T follicular helper cell (primary cell): ENCODE measurements around the gene VPS13C.
"Not testable (repeated sequence)": the region's sequence is repeated elsewhere in the genome, so short reads cannot be mapped to it uniquely, and the experiment has no call there.

Experiments used
- DNase-seq: peaks from one replicate; pipeline ENCODE4 v3.0.0-alpha.2; 2020; ENCODE audit warnings: low read depth

The VPS13C gene

DNA sequence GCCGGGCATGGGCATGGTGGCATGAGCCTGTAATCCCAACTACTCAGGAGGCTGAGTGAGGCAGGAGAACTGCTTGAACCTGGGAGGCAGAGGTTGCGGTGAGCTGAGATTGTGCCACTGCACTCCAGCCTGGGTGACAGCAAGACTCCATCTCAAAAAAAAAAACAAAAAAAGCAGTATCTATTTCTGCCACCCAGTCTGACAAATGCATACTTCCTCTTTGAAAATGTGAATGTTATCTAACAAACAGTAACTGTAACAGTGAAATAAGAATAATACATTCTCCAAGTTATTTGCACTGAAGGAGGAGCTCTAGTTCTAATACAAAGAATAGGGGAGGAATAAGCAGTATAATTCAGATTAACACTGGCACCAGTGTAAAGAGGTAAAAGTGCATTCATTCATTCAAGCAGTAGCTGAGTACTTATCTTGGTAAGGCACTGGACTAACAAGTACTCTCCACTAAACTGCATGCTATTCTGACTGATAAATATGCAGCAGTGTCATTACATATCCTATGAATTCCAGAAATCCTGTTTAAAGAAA lies 12.9 kb downstream of the VPS13C start:
- DNase-seq, result no peak

DNA sequence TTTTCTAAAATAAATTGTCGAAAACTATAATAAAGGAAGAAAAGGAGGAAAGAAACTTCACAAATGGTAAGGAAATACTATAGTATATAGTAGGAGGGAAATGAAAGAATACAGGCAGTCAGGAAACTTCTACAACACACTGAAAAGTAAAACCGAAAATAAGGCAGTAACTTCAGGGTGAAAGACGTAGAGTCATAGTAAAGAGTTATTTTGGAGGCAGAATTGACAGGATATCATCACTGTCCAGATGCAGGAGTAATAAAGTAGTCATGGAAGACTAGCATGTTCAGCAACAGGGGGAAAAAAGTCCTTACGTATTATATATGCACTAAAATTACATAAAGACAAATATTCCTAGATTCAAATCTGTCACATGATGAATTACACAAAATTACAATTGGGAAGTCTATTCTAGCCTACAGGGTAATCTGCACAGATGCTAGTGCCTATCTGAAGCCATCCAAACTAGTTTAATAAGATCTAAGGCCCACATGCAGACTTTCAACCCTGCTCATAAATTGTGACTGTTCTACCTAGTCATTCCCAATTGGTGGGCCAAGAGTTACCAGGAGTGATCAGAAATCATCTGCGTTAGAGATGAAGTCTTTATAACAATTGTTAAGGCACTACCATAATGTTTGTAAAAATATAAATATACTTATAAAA lies 14.0 kb downstream of the VPS13C start:
- DNase-seq, result no peak

DNA sequence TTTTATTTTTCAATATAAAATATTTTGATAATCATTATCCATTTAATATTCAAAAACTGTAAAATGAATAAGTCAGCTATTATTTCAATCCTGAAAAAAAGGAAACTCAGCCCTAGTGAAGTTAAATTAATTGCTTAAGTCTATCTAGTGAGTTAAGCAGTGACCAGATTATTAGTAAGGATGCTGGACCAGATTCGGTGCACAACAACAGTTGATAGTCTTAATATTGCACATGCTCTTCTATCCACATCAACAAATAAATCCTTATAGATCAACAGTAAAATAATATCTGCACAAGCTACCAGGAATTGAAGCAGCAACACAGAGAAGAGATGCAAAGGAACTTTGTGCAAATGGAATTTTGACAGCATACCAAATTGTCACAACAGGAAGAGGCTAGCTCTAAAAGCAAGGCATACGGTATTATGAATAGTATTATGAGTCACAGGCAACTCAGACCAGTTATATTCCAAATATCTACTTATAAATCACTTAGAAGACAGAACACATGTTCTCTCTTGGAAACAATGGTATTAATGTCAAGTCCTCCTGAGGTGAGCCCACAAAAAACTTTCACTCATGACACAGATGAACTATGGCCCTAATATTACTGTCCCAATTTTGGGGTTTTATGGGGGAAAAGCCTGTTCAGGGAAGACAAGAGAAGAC lies 24.9 kb downstream of the VPS13C start:
- no peak for DNase-seq

DNA sequence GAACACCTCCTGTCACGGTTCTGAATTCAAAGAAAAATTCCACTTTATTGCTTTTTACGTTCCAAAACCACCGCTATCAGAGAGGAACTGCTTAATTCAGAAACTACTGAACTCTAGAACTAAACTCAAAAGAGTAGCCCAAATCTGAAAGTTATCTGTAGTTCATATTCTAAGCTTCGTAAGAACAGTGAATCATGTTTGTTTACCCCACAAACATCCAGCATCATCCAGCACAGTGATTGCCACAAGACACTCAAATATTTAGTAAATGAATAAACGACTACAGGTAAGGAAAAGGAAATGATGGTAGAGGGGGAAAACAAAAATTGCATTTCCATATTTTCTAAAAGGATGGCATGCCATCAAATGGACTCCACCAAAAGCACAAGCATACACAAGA lies 32.3 kb downstream of the VPS13C start:
- no peak for DNase-seq

DNA sequence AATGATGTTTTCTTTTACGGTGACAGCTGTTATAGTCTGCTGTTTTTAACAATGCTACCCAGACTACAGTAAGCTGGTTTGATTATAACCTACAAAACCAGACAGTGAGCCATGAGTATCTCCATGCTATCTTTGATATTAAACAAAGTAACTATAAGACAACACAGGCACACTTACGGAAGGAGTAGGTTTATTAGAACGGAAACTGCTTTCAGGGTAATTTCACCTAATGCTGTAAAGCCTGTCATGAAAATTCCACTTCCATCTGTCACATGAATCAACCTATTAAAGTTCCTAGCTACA lies 33.0 kb downstream of the VPS13C start:
- DNase-seq, result no peak

DNA sequence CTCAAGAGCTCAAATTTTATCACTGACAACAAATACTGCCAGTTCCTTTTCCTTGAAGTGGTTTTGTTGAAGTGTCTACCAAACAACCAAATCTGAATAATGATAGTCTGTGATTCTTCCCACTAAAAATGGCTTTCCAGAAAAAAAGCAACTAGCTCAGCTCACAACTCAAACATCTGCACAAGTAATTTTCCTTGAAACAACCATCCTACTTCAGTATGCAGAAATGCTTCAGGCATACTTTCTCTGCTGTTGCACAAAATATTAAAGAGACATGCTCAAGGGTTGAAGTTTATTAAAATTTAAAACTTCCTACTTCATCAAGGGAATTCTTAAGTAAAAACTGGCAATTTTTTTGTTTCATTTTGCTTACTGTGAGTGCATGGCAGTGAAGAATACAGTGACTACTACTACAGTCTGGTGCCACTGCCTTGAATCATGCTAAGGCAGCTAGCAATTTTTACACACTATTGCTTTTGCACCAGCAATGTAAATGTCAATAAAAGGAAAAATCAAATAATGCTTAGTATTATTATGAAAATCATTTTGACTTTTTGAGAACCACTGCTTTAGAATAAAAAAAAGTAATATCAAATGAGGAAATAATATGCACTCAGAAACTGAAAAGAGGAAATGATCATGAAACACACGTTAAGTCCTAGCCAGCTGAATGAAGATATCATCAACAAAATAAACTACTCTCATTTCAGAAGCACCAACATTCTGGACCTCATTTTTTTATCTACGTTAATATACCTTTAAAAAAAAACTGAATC lies 33.6 kb downstream of the VPS13C start:
- DNase-seq, result no peak

DNA sequence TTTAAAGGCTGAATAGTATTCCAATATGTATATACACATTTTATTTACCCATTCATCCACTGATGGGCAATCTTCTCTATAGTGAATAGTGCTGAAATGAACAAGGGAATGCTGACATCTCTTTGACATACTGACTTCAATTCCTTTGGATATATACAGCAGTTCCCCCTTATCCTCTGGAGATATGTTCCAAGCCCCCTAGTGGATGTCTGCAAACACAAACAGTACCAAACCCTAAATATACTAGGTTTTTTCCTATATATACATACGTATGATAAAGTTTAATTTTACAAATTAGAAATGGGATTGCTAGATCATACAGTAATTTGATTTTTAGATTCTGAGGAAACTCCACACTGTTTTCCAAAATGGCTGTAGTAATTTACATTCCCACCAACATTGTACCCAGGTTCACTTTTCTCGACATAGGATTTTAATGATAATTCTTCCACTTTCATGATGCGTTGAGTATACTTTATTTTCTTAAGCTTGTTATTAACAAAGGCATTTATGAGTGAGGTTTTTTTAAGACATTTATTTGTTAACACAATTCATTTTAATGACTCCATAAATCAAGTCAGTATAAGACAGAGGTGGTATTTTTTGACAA lies 38.2 kb downstream of the VPS13C start:
- DNase-seq, result no peak

DNA sequence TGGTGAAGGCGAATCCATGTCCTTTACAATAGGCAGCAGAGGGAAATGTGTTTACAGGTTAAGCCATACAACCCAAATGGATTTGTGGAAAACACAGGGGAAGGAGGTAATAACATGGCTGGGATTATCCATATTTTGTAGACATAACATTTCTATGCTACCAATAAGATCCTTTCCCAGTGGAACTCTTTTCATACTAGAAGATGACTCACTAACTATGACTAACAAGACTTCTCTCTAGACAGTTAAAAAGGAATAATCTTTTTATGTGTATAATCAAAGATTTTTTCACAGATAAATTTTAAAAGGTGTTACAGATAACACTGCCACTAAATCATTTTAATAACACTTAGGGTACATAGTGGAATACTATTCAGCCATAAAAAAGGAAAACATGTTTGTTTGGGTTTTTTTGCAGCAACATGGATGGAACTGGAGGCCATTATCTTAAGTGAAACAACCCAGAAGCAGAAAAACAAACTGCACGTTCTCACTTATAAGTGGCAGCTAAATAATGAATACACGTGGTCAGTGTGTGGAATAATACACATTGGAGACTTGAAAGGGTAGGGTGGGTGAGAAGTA lies 39.6 kb downstream of the VPS13C start:
- no peak for DNase-seq

DNA sequence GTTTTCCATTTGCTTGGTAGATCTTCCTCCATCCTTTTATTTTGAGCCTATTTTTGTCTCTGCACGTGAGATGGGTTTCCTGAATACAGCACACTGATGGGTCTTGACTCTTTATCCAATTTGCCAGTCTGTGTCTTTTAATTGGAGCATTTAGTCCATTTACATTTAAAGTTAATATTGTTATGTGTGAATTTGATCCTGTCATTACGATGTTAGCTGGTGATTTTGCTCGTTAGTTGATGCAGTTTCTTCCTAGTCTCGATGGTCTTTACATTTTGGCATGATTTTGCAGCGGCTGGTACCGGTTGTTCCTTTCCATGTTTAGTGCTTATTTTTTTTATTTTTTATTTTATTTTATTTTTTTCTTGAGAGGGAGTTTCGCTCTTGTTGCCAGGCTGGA lies 54.9 kb downstream of the VPS13C start:
- DNase-seq, result not testable (repeated sequence)

DNA sequence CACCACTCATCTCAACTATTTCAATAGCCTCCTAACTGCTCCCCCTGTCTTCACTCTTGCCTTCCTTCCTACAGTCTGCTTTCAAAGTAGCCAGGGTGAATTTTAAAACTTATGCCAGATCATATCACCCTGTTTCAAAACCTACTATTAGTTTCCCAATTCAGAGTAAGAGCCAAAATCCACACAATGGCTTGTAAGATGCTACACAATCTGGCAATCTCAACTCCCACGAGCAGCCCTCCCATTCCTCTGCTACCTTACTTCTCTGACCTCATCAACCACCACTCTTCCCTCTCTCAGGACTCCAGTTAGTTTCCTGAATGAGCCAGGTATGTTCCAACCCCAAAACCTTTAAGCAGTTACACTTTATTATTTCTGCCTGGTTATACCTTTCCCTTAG lies 62.5 kb downstream of the VPS13C start:
- DNase-seq, result no peak

DNA sequence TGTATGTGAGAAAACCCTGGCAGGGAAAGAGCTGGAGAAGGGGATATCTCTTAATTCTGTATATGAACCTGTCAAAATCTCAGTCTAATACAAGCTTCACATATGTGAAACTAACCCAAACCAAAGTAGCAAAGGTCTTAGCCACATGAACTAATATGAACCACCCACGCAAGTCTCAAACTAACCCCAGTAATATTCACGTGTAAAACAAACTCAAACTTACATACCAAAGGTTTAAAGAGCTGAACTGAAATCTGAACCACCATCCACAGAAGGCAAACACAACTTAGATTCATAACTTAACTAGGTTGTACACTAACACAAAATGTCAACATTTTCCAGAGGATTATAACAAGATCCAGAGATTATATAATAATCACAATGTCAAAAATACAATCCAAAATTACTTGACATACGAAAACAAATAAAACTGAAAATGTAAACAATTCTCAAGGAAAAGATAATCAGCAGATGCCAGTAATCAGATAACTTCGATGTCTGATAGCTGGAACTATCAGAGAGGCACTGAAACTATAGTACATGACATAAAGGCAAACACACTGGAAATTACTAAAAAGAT lies 64.1 kb downstream of the VPS13C start:
- DNase-seq, result no peak

DNA sequence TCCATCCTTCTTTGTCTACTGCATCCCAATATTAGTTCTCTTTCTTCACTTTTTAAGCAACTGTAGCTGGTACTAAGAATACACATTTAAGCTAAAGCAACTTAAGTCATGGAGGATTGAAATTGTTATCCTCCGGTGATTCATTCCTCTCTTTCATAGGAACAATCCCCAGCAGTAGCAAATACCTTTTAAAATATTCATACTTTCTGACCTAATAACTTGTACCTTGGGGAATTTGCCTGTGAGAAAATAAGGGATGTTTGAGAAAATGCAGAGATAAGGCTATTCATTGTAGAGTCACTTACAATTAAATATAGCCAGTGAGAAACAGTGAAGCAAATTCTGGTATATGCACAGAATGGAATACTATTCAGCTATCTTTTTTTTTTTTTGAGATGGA lies 66.0 kb downstream of the VPS13C start:
- no peak for DNase-seq

DNA sequence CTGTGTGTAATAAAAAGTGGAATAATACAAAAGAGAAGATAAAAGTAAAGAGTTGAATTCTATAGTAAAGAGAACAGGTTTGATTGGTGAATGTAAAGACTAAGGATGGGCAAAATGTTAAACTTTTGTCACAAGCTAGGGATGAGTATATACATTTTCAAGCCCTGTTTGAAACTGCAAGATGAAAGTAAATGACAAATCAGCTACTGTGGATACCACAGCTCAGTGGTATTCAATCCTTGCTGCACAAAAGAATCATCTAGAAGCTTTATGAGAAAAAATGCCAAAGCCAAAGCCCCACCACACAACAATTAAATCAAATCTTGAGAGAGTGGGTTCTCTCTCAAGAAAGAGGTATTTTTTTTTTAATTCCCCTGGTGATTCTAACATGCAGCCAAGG lies 67.7 kb downstream of the VPS13C start:
- DNase-seq, result no peak

DNA sequence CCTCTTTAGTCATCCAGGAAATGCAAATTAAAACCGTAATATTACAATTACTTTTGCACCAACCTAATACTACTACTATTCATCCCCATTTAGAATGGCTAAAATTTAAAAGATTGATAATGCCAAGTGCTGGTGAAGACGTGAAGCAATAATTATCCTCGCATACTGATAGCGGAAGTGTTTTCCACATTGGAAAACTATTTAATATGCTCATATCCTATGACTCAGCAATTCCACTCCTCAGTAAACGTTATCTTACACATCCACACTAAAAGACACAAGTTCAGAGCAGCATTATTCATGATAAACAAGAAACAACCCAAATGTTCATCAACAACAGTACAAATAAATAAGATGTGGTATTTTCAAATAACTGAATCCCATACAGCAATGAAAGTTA lies 70.6 kb downstream of the VPS13C start:
- DNase-seq, result no peak

DNA sequence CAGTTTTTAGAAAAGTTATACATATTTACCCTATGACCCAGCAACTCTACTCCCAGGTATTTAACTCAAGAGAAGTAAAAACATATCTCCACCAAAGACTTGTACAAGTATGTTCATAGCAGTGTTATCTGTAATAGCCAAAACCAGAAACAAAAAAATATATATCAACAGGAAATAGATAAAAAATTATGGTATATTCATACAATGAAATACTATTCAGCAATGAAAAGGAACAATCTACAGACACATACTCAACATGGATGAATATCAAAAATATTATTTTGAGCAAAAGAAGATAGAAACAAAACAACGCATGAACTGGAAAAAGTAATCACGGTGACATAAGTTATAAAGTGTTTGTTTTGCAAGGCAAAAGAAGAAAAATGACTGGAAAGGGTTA lies 72.4 kb downstream of the VPS13C start:
- DNase-seq, result no peak

DNA sequence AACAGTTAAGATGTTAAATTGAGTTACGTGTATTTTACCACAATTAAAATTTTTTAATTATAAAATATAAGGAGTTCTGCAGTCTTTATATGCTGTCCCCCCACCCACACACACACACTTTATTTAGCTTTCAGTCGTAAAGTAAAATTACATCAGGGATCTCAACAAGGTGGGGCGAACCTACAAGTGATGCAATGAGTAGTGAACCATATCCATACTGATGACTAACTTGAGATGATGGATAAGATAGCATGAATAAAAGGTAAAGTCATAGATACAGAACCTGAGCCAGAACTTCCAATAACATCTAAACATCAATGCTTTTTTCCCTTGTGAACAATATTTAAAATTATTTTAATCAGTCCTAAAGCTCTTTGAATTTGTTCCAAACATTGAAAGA lies 77.2 kb downstream of the VPS13C start:
- DNase-seq, result no peak

DNA sequence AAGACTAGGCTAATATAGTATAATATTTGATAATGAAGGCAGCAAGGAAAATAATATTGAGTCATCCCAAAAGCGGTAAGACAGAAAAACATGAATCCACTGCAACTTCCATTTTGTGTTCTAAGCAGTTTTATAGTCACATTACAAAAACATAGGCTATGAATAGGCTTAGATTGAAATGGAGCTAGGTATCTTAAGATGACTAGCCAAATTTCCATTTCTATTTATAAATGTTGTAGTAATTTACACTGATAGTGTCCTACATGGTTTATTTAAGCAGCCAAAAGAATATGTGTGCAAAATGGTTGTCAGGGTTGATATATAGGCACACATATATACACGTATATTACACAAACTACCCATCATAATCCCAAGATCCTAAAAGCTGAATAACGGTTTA lies 82.0 kb downstream of the VPS13C start:
- DNase-seq, result no peak

DNA sequence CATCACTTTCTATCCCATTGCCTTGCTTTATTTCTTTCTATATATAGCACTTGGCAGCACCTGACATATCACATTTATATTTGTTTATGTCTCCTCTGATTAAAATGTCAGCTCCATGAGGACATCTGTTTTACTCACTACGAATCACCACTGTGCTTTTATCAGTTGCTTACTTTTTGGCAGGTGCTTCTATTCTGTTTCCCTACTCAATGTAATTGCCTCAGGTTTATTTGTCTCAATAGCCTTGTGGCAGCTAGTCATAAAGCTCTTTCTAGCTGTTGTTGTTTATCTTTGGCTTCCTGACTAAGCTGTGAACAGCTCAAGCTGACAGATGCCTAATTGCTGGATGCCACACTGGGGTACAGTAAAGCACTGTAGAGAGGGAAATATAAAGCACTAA lies 85.5 kb downstream of the VPS13C start:
- no peak for DNase-seq

DNA sequence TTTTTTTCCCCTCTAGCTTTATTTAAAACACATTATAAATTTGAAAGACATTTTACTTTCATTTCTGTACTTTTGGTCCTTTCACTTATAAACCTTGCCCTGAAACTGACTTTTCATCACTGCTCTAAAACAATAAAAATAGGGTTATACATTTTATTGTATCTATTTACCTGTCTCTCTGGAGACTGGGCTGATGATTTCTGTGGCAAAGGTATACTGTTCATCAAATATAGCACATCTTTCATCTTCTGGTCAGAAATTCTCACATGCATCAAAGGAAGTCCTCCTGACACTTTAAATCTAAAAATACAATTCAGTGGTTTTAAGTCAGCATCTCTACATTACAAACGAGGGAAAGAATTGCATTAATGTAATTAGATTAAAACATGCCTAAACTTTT lies 86.1 kb downstream of the VPS13C start:
- no peak for DNase-seq

DNA sequence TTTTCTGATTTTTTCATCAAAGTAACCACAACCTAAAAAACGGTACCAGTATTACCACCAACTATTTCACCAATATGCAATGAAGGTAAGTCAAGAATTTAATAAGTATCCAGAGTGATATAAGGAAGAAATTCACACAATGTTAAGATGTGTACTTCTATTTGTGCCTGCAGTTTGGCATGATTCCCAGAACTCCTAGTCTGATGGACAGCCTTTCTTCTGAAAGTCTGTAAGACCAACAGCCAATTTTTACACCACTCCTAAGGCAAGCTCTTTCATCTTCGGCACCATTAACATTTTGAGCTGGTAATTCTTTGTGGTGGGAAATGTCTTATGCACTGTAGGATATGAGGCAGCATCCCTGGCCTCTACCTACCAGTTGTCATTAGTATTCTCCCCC lies 108.3 kb downstream of the VPS13C start:
- DNase-seq, result no peak

DNA sequence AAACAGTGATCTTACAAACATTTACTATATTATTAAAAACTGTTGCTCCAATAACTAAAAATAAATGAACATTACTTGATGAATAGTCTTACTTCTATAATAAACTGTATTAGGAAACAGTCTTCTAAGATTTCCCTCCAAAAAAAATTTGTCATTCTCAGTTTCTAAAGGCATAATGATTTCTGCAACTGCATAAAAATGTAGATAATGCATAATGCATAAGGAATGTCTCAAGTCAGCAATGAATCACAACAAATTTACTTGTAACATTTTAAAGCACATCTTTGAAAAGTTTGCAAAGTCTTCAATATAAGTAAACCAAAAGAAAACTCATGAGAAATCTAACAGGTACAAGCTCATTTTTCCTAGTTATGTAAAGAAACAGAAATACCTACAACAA lies 113.5 kb downstream of the VPS13C start:
- DNase-seq, result no peak

DNA sequence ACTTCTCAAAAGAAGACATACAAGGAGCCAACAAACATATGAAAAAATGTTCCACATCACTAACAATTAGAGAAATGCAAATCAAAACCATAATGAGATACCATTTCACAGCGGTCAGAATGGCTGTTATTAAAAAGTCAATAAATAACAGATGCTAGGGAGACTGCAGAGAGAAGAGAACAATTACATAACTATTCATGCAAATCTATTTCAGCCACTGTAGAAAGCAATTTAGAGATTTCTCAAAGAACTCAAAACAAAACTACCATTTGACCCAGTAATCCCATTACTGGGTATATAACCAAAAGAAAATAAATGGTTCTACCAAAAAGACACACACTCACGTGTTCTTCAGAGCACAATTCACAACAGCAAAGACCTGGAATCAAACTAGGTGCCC lies 116.3 kb downstream of the VPS13C start:
- no peak for DNase-seq
